UCSD-AML1 (cell line): ENCODE measurements around the gene COL25A1.
"Not testable (repeated sequence)": the region's sequence is repeated elsewhere in the genome, so short reads cannot be mapped to it uniquely, and the experiment has no call there.

Experiments
- DNase-seq: peaks from one replicate; lab custom pipeline; 2025; ENCODE audit not compliant: unreplicated experiment; lab: John Stamatoyannopoulos, UW

COL25A1 gene

GRCh38 chr4:108971473-108971872, 331.0 kb downstream of the COL25A1 start:
- no peak for DNase-seq

- no peak for DNase-seq
These were observed 336.9 kb downstream of the COL25A1 start for GRCh38 chr4:108965472-108966076.

GRCh38 chr4:108965016-108965415, 337.4 kb downstream of the COL25A1 start:
- DNase-seq = no peak

GRCh38 chr4:108963910-108964309, 338.5 kb downstream of the COL25A1 start:
- no peak for DNase-seq

GRCh38 chr4:108959491-108959890, 343.0 kb downstream of the COL25A1 start:
- DNase-seq = no peak

GRCh38 chr4:108954880-108955279, 347.6 kb downstream of the COL25A1 start:
- no peak for DNase-seq

- DNase-seq = no peak
These were observed 348.5 kb downstream of the COL25A1 start for GRCh38 chr4:108953941-108954340.

GRCh38 chr4:108950158-108950915, 352.1 kb downstream of the COL25A1 start:
- DNase-seq = no peak

GRCh38 chr4:108947526-108947925, 354.9 kb downstream of the COL25A1 start:
- DNase-seq = no peak

- no peak for DNase-seq
These were observed 356.2 kb downstream of the COL25A1 start for GRCh38 chr4:108946237-108946636.

- no peak for DNase-seq
These were observed 358.4 kb downstream of the COL25A1 start for GRCh38 chr4:108943976-108944591.

GRCh38 chr4:108943371-108943770, 359.1 kb downstream of the COL25A1 start:
- DNase-seq = no peak

GRCh38 chr4:108941904-108942430, 360.5 kb downstream of the COL25A1 start:
- DNase-seq = no peak

- no peak for DNase-seq
These were observed 361.8 kb downstream of the COL25A1 start for GRCh38 chr4:108940634-108941033.

- no peak for DNase-seq
These were observed 362.3 kb downstream of the COL25A1 start for GRCh38 chr4:108940149-108940548.

- no peak for DNase-seq
These were observed 365.4 kb downstream of the COL25A1 start for GRCh38 chr4:108937066-108937465.

GRCh38 chr4:108933925-108934324, 368.5 kb downstream of the COL25A1 start:
- not testable (repeated sequence) for DNase-seq

GRCh38 chr4:108933046-108933445, 369.4 kb downstream of the COL25A1 start:
- DNase-seq = no peak

- no peak for DNase-seq
These were observed 370.5 kb downstream of the COL25A1 start for GRCh38 chr4:108931926-108932325.

- DNase-seq = no peak
These were observed 372.3 kb downstream of the COL25A1 start for GRCh38 chr4:108930186-108930585.

GRCh38 chr4:108926781-108927180, 375.7 kb downstream of the COL25A1 start:
- DNase-seq = no peak

- no peak for DNase-seq
These were observed 376.4 kb downstream of the COL25A1 start for GRCh38 chr4:108926061-108926460.
